Parathyroid adenoma (tissue), 2 donors: ENCODE data around the gene BEND6.

ENCODE experiments used
- H2AFZ ChIP-seq: fragments of 300-600 bp; sonication (generic); one replicate; pipeline ENCODE4 v1.7.0; 2017; ENCODE audit warnings: antibody characterized with exemption, mild to moderate bottlenecking
- H3K27ac ChIP-seq: fragments of 300-600 bp; sonication (generic); one replicate; pipeline ENCODE4 v1.7.0; 2017
- H3K27me3 ChIP-seq: fragments of 300-600 bp; sonication (generic); one replicate; pipeline ENCODE4 v1.7.0; 2017; ENCODE audit warnings: low read length; ENCODE audit not compliant: control insufficient read depth, insufficient read depth
- H3K36me3 ChIP-seq: fragments of 300-600 bp; sonication (generic); one replicate; pipeline ENCODE4 v1.7.0; 2017; ENCODE audit warnings: low read length; ENCODE audit not compliant: control insufficient read depth, insufficient read depth
- H3K4me1 ChIP-seq: fragments of 300-600 bp; sonication (generic); one replicate; pipeline ENCODE4 v1.7.0; 2017; ENCODE audit warnings: control low read depth
- H3K4me2 ChIP-seq: fragments of 300-600 bp; sonication (generic); one replicate; pipeline ENCODE4 v1.7.0; 2017; ENCODE audit warnings: low read length
- H3K4me3 ChIP-seq: fragments of 300-600 bp; sonication (generic); one replicate; pipeline ENCODE4 v1.7.0; 2017; ENCODE audit warnings: low read depth, low read length
- H3K79me2 ChIP-seq: fragments of 300-600 bp; sonication (generic); one replicate; pipeline ENCODE4 v1.7.0; 2017; ENCODE audit warnings: control low read depth
- H3K9ac ChIP-seq: fragments of 300-600 bp; sonication (generic); one replicate; pipeline ENCODE4 v1.7.0; 2017; ENCODE audit warnings: mild to moderate bottlenecking
- H3K9me3 ChIP-seq: fragments of 300-600 bp; sonication (generic); one replicate; pipeline ENCODE4 v1.7.0; 2017; ENCODE audit warnings: low read length; ENCODE audit not compliant: control insufficient read depth
- TF ChIP-seq, protein P1 (sequence below): fragments of 300-600 bp; sonication (generic); IDR thresholded peaks from one replicate; pipeline ENCODE4 v1.7.0; 2017; ENCODE audit warnings: antibody characterized with exemption, mild to moderate bottlenecking
- donor health status: primary hyperparathyroidism.

The BEND6 gene

DNA sequence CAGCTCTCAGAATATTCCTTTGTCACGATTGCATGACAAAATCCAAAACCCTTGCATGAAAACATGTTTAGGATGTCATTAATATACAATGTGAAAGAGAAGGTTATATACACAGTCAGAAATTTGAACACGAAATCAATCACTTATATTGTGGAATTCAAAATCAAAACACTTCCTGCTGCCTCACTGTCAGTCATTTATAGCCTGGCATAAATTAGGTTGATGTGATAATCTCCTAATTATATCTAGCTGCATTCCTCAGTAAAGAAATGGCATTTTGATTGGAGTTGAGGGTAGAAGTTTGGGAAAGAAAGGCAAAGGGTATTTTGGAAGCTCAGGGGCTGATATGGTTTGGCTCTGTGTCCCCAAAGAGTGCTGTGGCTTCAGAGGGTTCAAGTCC is 24.1 kb upstream of the BEND6 start:
- no peak overlapping the region for H3K9ac ChIP-seq
- no peak overlapping the region for H2AFZ ChIP-seq
- H3K79me2 ChIP-seq = no peaks in the 10 kb centered on the region
- H3K36me3 ChIP-seq = no peaks in the 10 kb centered on the region
- H3K27me3 ChIP-seq = no peaks in the 10 kb centered on the region
- no peaks in the 10 kb centered on the region for H3K9me3 ChIP-seq
- H3K4me2 ChIP-seq = no peak overlapping the region
- TF ChIP-seq, protein P1, sequence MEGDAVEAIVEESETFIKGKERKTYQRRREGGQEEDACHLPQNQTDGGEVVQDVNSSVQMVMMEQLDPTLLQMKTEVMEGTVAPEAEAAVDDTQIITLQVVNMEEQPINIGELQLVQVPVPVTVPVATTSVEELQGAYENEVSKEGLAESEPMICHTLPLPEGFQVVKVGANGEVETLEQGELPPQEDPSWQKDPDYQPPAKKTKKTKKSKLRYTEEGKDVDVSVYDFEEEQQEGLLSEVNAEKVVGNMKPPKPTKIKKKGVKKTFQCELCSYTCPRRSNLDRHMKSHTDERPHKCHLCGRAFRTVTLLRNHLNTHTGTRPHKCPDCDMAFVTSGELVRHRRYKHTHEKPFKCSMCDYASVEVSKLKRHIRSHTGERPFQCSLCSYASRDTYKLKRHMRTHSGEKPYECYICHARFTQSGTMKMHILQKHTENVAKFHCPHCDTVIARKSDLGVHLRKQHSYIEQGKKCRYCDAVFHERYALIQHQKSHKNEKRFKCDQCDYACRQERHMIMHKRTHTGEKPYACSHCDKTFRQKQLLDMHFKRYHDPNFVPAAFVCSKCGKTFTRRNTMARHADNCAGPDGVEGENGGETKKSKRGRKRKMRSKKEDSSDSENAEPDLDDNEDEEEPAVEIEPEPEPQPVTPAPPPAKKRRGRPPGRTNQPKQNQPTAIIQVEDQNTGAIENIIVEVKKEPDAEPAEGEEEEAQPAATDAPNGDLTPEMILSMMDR = no peak
- H3K4me1 ChIP-seq = no peaks in the 10 kb centered on the region
- H3K27ac ChIP-seq = no peak overlapping the region
- no peak overlapping the region for H3K4me3 ChIP-seq

- Histone ChIP-seq H3K36me3 (no peaks in the 10 kb centered on the region), H3K4me1 (no peaks in the 10 kb centered on the region), H2AFZ (no peak overlapping the region), H3K79me2 (no peaks in the 10 kb centered on the region), H3K9me3 (no peaks in the 10 kb centered on the region), H3K4me3 (no peak overlapping the region), H3K9ac (no peak overlapping the region), H3K27me3 (no peaks in the 10 kb centered on the region), H3K27ac (no peak overlapping the region), H3K4me2 (no peak overlapping the region)
- TF ChIP-seq, protein P1 = no peak
Measured at GRCh38 chr6:56932910-56933477, 21.9 kb upstream of the BEND6 start.

DNA sequence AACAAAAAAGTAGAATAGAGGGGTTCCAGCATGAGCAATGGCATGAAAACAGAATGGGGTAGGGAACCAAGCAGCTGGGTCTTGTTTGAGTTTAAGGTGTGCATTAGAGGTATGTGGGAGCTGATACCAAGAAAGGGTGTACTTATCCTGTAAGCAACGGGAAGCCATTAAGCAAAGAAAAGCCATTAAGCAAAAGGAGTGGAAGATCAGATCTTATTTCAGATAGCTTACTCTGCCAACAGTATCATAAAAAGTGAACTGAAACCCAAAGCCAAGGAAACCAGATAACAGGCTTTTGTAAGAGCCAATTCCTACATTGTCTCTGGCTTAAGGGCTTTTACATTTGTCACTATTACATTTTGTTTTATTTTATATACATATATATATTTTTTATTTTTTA is 21.3 kb upstream of the BEND6 start:
- Histone ChIP-seq H3K9ac (no peak overlapping the region), H3K27ac (no peak overlapping the region), H3K4me1 (no peaks in the 10 kb centered on the region), H3K9me3 (no peaks in the 10 kb centered on the region), H3K79me2 (no peaks in the 10 kb centered on the region), H2AFZ (no peak overlapping the region), H3K4me3 (no peak overlapping the region), H3K36me3 (no peaks in the 10 kb centered on the region), H3K4me2 (no peak overlapping the region), H3K27me3 (no peaks in the 10 kb centered on the region)
- TF ChIP-seq, protein P1 = no peak

GRCh38 chr6:56934876-56935275 is 20.0 kb upstream of the BEND6 start:
- no peak overlapping the region for H3K4me2 ChIP-seq
- H3K4me1 ChIP-seq = no peaks in the 10 kb centered on the region
- H3K79me2 ChIP-seq = no peaks in the 10 kb centered on the region
- H2AFZ ChIP-seq = no peak overlapping the region
- H3K27me3 ChIP-seq = no peaks in the 10 kb centered on the region
- no peak overlapping the region for H3K27ac ChIP-seq
- H3K36me3 ChIP-seq = no peaks in the 10 kb centered on the region
- no peak overlapping the region for H3K4me3 ChIP-seq
- no peaks in the 10 kb centered on the region for H3K9me3 ChIP-seq
- TF ChIP-seq, protein P1 = no peak
- no peak overlapping the region for H3K9ac ChIP-seq

DNA sequence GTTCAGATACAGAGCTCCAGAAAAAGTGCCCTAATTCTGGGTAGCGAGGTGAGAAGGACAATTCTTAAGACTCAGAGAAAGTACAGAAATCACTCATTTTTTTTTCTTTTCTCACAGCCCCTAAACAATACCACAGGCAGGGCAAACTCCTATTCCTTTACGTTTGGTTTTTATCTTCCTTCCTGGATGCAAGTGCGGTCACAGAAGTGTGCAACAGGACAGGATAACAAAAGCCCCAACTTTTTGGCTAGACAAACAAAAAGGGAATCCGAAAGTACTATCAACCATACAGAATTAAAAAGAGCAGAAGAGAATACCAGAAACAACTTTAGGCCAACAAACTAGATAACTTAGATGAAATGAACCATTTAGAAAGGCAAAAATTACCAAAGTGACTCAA is 18.4 kb upstream of the BEND6 start:
- H3K79me2 ChIP-seq = no peaks in the 10 kb centered on the region
- no peak overlapping the region for H3K9ac ChIP-seq
- no peaks in the 10 kb centered on the region for H3K9me3 ChIP-seq
- H3K4me2 ChIP-seq = no peak overlapping the region
- H3K27me3 ChIP-seq = no peaks in the 10 kb centered on the region
- H3K4me1 ChIP-seq = no peaks in the 10 kb centered on the region
- H3K4me3 ChIP-seq = no peak overlapping the region
- H3K27ac ChIP-seq = no peak overlapping the region
- no peaks in the 10 kb centered on the region for H3K36me3 ChIP-seq
- TF ChIP-seq, protein P1 = no peak
- no peak overlapping the region for H2AFZ ChIP-seq
